Esophagus mucosa (tissue), 1 donor: Measurements from ENCODE around the gene CIAO2A. TPM values are rescaled to one million over a fixed set of nuclear protein-coding genes. Genes with fewer than 3 reads are reported as not detected.
"Not testable (repeated sequence)": the region's sequence is repeated elsewhere in the genome, so short reads cannot be mapped to it uniquely, and the experiment has no call there.

Experiments
- ATAC-seq: fragments of 200-7000 bp; cut with Tn5 transposase; one replicate; pipeline ENCODE4 v1.9.1; 2020
- total RNA-seq: library from RNA; stranded (reverse); gene quantifications from one replicate; pipeline ENCODE4 v1.2.4, GENCODE V29; 2023
- donor health status: DM: yes; HTN: yes; CAD: no.

The CIAO2A gene
- total RNA-seq, 1 donor from 2014 or later = 25.6 TPM

DNA sequence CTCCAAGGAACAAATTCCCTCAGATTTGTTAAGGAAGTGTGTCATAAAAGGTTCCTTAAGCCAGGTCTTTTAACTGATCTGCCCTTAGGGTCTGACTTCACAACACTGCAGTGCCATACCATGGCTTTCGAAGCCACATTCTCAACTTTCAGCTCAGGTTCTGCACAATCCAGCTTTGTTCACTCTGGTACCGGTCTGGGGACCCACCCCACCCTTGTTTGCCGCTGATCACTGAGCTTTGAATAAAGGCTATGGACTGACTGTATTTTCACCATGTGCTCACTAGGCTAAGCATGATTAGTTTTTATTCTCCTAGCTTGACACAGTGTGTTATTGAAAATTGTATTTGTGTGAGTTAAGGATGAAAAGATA is 18.0 kb upstream of the CIAO2A start:
- peak; percentile 17 for ATAC-seq

DNA sequence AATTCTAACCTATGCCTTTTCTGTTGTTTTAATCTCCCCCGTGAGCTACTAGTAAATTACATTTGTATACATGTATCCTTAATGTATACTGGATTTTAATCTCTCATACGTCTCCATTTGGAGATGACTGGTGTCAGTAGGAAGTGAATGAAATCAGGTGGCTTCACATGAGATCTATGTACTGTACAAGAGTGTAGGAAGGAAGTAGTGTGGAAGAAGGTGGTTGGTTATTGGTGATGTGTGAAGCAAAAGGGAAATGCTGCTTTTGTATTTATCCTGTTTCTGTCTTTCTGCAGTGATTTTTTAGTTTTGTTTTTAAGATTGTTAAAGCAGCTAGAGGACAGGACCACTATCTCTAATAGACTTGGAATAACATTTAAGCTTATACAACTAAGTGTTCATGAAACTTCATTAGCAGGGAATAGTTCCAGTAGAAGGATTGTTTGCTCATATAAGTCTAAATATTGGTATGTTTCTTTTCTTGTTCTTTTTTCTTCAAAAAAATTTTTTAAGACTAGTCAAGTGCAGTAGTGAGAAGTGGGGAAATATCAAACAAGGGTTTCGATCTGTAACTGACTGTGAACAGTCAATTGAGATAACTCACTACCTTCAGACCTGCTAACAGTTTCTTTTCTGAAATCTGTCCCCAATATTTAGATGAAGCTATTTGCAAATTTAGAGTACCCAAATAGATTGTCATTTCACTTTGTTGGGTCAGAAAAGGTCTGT is 17.5 kb upstream of the CIAO2A start:
- ATAC-seq = no peak

DNA sequence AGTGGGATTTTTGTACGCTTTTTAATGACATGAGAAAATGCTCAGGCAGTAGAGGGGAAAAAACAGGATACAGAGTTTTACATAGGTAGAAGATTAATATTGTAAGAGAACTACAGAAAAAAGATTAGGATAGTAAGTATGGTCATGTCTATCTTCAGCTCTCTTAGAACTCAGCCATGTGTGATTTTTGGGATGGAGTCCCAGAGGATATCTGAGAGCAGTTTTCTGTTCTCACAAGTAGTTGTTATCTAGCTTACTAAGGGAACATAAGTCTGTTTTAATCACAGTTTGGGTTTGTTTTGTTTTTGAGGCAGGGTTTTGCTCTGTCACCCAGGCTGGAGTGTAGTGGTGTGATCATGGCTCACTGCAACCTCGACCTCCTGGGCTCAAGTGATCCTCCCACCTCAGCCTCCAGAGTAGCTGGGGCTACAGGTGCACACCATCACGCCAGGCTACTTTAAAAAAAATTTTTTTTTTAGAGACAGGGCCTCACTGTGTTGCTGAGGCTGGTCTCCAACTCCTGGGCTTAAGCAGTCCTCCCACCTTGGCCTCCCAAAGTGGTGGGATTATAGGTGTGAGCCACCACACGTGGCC is 16.6 kb upstream of the CIAO2A start:
- ATAC-seq = not testable (repeated sequence)

DNA sequence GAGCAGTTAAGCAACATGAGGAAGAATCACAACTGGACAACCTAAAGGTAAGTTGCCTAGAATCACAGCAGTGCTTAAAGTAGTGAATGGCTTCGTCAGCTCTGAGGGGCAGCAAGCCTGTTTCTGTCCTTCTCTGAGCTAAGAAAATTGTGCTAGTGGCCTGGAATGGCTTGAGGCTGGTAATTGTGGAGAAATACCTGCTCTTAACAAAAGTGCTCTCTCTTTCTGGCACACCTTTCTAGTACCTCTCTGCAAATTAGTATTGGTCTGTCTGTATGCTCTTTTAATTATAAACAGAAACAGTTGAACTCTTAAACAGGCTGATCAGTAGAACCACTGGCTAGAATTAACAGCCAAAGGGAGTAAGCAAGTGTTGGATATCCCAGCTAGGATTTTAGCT is 13.7 kb upstream of the CIAO2A start:
- ATAC-seq = no peak

DNA sequence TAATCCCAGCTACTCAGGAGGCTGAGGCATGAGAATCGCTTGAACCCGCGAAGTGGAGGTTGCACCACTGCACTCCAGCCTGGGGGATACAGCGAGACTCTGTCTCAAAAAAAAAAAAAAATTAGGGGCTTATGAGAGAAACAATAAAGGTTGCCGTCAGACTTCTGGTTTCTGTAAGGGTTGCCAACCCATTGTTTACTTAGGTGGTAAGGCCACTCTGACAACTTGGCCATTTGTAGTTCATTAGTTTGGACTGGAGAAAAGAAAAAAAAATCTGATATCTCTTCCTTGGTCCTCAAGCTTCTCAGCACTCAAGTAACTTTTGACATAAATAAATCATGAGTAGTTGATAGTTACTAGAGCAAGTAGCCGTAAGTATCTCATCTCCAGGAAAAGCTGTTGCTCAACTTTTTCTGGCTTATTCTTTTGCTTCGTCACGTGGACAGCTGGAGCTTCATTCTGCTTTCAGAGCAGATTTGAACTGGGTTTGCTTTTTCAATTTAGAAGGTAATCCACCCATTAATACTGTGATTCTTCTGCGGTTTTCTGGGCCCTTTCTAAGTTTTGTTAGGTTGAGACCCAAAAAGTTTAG is 11.6 kb upstream of the CIAO2A start:
- ATAC-seq = peak; percentile 53

DNA sequence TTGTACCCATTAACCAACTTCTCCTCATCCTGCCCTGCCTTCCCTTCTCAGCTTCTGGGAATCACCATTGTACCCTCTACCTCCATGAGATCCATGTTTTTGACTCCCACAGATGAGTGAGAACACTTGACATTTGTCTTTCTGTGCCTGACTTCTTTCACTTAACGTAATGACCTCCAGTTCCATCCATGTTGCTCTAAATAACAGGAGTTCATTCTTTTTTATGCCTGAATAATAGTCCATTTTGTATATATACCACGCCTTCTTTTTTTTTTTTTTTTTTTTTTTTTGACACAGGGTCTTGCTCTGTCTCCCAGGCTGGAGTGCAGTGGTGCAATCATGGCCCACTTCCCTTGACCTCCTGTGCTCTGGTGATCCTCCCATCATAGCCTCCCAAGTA is 8.9 kb upstream of the CIAO2A start:
- no peak for ATAC-seq

DNA sequence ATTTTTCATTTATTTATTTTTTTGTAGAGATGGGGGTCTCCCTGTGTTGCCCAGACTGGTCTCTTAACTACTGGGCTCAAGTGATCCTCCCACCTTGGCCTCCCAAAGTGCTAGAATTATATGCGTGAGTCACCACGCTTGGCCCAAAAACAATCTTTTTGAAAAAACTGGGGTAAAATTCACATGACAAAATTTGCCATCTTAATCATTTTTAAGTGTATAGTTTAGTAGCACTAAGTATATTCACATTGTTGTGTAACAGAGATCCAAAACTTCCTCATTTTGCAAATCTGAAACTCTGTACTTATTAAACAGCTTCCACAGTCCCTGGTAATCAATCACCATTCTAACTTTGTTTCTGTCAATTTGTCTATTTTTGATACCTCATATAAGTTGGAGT is 7.3 kb upstream of the CIAO2A start:
- no peak for ATAC-seq

DNA sequence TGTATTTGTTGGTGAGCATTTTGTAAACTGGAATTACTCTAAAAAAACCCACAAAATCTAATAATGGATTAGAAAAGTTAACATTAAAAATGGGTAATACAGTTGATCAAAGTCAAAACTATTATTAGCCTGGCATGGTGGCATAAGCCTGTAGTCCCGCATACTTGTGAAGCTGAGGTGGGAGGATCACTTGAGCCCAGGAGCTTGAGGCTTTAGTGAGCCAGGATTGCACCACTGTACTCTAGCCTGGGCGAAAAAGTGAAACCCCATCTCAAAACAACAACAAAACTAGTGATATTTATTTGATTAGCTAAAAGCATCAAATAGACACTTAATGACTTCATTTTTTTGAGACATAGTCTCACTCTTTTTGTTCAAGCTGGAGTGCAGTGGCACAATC is 5.7 kb upstream of the CIAO2A start:
- ATAC-seq = no peak

DNA sequence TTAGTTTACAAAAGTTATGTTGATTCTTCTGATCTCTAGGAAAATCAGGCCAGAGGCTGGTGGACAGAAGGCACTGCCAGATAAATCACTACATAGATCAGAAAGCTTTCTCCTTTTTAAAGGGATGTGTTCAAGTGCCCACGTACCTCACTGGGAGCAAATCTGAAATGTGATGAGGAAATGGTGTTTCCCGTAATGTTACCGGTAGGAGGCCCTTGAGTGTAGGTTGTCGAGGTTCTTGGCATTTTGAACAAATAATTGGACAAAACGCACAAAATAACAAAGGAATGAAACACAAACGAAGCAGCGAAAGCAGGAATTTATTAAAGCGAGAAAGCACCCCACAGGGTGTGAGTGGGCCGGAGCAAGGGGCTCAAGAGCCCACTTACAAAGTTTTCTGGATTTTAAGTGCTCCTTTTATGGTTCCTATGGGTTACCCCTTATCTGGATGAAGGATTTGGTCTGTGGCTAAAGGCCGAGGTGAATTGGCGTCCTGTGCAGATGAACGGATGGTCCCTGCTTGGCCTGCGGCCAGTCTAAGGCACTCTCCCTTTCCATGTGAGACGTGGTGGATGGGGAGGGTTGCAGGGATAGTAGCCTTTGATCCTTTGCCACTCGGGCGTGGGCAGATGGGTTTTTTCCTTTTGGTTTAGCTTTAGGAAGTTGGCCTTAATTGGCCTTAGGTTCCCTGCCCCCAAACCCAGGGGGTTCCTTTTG is 3.2 kb upstream of the CIAO2A start:
- ATAC-seq = no peak

DNA sequence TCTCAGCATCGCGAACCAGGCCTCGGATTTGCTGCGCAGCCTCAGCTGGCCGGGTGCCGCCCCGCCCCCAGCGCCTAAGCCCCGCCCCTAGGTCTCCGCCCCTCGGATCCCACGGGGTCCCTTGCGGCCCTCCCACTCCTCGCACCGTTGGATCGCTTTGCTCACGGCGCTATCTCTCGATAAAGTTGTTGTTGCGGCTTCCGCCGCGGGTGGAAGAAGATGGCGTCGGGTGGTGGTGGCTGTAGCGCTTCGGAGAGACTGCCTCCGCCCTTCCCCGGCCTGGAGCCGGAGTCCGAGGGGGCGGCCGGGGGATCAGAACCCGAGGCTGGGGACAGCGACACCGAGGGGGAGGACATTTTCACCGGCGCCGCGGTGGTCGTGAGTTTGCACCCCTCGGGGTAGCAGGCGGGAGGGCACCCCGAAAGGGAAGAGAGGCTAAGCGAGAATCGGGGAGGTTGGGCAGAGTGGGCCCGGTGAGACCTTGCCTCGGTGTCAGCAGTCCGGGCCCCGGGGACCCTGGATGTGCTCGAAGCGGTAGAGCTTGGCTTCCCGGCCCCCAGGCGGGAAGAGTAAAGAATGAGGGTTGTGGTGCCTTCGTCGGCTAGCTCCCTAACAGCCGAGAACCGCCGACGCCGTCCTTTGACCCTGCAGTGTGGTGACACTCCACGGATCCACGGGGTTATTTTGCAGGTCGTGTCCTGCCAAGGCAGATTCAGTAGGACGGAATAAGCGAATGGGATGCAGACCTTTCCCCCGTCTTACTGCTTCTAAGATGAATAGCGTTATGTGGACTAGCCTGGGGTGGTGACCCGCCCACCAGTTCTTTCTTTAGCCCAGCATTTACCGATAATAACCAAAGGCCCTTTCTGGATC is 2.4 kb upstream of the CIAO2A start, which contains the start of gene SNX1:
Gene SNX1, plus strand, starts transcription at position 188 of the 873 bp plus-strand sequence. Its CDS starts 32 bp downstream, at position 220.
- peak; percentile 84 for ATAC-seq

DNA sequence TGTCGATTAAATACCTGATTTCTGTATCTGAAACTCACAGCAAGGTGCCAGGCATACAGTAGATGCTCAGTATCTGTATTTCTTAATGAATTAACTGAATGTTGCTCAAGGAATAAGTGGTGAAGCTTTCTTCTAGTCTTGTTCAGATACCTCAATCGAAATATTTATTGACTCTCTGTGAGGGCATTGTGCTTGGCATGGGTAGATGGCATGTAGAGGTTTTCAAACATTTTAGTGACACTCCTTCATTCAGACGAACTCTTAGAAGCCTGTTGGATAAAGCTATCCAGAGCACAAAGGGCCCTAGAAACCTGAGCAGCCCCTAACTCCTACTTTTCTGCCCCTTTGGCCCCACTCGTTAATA is 1.8 kb upstream of the CIAO2A start:
- no peak for ATAC-seq

DNA sequence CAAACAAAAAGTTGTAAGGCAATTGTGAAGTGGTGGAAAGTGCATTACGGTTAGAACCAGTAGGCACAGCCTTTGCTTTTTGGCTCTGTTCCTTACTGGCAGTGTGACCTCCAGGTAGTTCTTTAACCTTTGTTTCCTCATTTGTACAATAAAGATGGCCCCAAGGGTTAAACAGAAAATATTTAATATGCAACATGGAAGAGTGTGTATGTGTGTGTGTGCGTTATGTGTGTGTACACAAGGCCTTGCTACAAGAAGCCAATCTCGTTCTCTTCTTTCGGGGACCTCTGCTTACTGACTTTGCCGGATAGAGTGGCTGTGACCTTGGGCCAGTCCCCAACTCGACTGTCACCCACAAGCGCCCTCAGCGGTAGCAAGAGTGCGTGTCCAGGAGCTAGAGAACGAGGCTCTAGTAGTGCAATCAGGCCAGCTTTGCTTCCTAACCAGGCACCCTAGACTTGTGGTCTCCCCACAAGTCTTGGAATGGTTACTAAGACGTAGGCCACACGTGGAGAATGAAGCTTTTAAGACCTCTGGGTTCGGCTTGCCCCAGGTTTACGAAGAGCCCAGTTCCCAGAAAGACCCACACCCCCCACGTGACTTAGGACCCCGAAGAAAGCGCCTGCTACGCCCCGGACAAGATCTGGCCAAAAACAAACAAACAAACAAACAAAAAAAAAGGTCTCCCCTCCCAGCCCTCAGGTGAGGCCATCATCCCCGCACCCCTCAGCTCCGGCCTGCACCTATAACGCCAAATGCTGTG is 593 bp downstream of the CIAO2A start:
- ATAC-seq = peak; percentile 11

DNA sequence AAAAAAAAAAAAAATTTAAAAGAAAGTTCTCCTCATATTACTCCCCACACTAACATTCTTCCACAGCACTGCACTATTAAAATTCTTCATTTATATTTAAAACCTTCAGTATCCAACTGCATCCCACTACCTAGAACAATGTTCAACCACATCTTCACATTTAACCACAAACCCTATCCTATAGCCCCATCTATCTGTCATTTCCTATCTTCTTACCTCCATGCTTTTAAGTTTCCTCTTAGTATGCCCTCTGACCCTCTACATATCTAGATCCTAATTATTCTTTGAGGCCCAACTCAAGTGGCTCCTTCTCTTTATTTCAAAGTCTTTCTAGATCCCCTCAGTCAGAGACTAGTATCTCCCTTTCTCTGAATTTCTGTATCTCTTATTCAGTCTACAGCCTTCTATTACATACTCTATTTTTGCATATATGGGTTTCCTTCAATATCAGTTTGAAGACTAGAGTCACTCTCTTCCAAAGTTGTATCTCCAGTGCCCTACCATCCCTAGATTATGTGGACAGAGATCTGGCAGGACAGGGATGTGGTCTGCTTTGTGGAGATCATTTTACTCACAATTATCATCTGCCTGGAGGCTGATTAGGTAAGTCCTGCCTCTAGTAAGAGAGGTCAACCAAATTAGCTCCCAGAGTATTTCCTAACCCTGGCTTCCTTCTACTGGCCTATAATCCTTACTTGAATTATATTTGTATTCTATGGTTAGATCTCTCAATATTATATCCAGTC is 1.4 kb downstream of the CIAO2A start:
- ATAC-seq = no peak

DNA sequence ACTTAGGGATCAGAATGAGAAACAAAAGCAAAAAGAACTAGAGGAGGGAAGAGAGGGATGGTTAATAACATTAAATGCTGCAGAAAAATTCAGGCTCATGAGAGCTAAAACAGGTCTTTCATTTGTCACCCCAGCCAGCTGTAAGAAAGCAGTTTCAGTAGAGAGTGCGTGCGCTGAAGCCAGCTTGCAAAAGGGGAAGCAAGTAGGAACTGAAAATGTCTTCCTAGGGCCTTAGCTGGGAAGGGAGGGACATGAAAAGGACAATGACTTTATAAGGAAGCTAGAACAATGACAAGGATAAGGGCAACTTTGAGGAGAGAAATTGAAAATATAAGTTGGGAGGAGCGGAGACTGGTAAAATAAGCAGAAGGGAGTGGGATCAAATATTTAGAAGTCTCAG is 3.1 kb downstream of the CIAO2A start:
- ATAC-seq = no peak

DNA sequence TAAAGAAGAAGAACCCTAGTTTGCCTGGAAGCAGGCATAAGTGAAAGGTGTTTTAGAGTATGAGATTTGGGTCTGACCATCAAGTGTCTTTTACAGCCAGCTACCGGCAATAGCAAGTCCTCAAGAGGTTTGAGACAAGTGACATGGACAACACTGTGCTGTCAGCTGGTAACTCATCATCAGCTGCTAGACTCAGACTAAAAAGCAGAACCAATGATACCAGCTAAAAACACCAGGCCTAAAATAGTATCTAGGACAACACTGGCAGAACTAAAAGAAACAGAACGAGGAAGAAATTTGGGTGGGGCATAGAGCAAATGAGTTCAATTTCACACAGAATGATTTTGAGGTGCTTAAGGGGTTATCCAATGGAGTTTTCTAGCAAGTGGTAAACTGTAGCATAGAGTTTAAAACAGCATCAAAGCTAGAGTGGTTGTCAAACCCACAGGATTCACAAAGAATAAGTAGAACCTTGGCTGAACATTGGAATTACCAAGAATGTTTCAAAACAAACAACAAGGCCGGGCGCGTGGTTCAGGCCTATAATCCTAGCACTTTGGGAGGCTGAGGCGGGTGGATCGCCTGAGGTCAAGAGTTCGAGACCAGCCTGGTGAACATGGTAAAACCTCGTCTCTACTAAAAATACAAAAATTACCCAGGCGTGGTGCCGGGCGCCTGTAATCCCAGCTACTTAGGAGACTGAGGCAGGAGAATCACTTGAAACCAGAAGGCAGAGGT is 3.9 kb downstream of the CIAO2A start:
- no peak for ATAC-seq

DNA sequence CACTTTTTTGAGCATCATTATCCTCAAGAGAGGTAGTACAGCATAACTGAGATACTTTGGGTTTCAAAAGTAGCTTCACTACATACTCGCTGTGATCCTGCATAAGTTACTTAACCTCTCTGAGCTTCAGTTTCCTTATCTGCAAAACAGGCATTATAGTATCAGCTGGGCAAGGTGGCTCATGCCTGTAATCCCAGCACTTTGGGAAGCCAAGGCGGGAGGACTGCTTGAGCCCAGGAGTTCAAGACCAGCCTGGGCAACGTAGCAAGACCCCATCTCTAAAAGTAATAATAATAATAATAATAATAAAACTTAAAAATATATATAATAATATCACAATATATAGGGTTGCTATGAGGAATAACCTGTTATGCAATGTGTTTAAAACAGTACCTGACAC is 10.9 kb downstream of the CIAO2A start:
- ATAC-seq = no peak

DNA sequence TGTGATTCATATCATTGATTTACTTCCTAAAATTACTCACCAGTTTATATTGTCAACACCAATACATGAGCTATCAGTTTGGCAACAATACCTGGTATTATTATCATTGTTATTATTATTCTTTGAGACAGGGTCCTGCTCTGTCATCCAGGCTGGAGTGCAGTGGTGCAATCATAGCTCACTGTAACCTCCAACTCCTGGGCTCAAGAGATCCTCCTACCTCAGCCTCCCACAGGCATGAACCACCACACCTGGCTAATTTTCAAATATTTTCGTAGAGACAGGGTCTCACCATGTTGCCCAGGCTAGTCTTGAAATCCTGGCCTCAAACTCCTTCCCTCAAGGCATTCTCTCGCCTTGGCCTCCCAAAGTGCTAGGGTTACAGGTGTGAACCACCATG is 20.1 kb downstream of the CIAO2A start:
- ATAC-seq = not testable (repeated sequence)

DNA sequence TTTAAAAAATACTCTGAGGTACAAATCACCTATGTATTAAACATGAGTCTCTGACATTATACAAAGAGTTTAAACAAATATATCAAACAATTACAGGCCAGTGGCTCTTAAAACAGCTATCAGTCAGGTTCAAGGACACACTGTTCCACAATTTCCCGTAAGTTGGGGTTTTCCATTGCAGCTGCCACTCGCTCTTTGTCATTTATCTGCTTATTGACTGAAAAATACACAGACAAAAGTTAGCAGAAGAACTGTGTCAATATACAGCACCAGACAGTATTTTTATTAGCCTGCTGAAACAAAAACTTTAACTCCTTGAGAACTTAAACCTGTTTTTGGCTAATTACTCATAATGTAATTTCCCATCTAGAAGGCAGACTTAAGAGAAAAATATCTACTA is 20.8 kb downstream of the CIAO2A start:
- no peak for ATAC-seq

DNA sequence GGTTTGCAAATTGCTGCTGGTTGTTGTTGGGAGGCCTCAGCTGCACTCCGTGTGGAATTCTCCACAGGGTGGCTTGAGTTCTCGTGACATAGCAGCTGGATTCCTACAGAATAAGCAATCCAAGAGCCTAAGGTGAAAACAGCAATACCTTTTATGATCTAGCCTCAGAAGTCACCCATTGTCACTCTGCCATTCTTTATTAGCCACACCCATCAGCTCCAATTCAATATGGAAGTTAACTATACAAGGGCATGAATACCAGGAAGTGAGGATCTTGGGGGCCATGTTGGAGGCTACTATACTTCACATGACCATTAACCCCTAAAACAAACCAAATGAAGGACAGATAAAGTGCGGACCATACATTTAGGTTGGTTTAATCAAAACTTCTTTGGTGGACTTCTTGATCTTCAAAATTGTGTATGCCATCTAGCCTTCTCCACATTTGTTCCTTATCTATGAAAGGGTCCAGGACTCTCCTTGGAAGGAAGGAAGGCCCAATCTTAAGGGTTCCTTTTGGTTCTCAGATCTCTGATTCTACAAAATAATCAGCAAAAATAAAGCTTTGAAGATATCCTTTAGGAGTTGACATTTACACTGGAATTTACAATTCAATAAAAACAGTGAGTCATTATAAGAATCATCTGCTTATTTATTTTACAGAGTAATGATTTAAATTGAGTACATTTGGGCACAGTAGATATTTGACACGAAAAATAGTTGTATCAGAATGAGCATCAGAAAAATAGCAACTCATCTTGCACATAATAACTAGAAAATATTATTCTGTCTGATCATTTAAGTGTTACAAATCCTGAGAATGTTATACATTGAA is 21.5 kb downstream of the CIAO2A start:
- ATAC-seq = no peak
